Fibroblast of villous mesenchyme (primary cell): ENCODE measurements around the gene ATF5. TPM values are rescaled to one million over a fixed set of nuclear protein-coding genes. Genes with fewer than 3 reads are reported as not detected.

ENCODE experiments used
- DNase-seq: peaks from one replicate; pipeline ENCODE4 v3.0.0-alpha.2; 2010; ENCODE audit warnings: low read depth
- H3K4me3 ChIP-seq: 2 replicates; pipeline ENCODE4 v1.5.1; 2011; ENCODE audit warnings: low read depth, mild to moderate bottlenecking, low read length
- CTCF ChIP-seq: IDR thresholded peaks from 2 replicates; pipeline ENCODE4 v1.5.1; 2012; ENCODE audit warnings: low read depth, mild to moderate bottlenecking, low read length; ENCODE audit not compliant: insufficient read depth
- total RNA-seq: library from RNA; depleted of rRNA; stranded (reverse); fragments of >200 nt; gene quantifications from 2 replicates; pipeline ENCODE4 v1.2.3, GENCODE V29; 2012

ATF5 gene
- total RNA-seq, 1 donor, result 8.2 TPM

GRCh38 chr19:49894879-49895565 lies 34.0 kb upstream of the ATF5 start:
- no peak overlapping the region for H3K4me3 ChIP-seq
- no peak for DNase-seq
- TF ChIP-seq CTCF, result no peak

- no peak for DNase-seq
- H3K4me3 ChIP-seq, result no peak overlapping the region
- no peak for TF ChIP-seq CTCF
Observed at GRCh38 chr19:49895566-49896297, 33.3 kb upstream of the ATF5 start.

- TF ChIP-seq CTCF, result no peak
- no peak within 1 kb of the TSS for H3K4me3 ChIP-seq
- peak; percentile 24 for DNase-seq
Observed at GRCh38 chr19:49896863-49897621, 32.0 kb upstream of the ATF5 start, which contains the start of gene IL4I1. Gene IL4I1, minus strand, starts transcription at chr19:49896887. Its CDS starts 727 bp downstream, at chr19:49896160.

GRCh38 chr19:49904136-49904535 lies 24.9 kb upstream of the ATF5 start:
- no peak for DNase-seq
- TF ChIP-seq CTCF, result no peak
- no peak overlapping the region for H3K4me3 ChIP-seq

- no peak for TF ChIP-seq CTCF
- DNase-seq, result no peak
- H3K4me3 ChIP-seq, result no peak overlapping the region
Observed at GRCh38 chr19:49906879-49907564, 22.0 kb upstream of the ATF5 start.

GRCh38 chr19:49907745-49908446 lies 21.1 kb upstream of the ATF5 start:
- DNase-seq, result no peak
- no peak for TF ChIP-seq CTCF

More at GRCh38 chr19:49907745-49908446, 21.1 kb upstream of the ATF5 start:
- no peak overlapping the region for H3K4me3 ChIP-seq
